Small intestine (tissue), 7 donors: Measurements from ENCODE around the gene SARS1. TPM values are rescaled to one million over a fixed set of nuclear protein-coding genes. Genes with fewer than 3 reads are reported as not detected.

Experiments used
- DNase-seq, 2 donors: peaks; one replicate each; pipeline versions ENCODE4 v3.0.0 to v3.0.0-alpha.2; 2013
- FAIRE-seq: peaks from 2 replicates; lab custom pipeline; 2012; peaks lifted over from hg19 to GRCh38; lab: Jason Lieb, UNC
- H3K27ac ChIP-seq, 3 donors: one replicate each; pipeline ENCODE4 v1.5.1; 2013; ENCODE audit warnings: low read length in 2 of 3, mild to moderate bottlenecking in 2 of 3, control low read depth in 1 of 3, inconsistent platforms in 1 of 3, low read depth in 1 of 3, moderate library complexity in 1 of 3
- H3K27me3 ChIP-seq, 3 donors: one replicate each; pipeline ENCODE4 v1.6.1; 2013; ENCODE audit warnings: low read length in 3 of 3, inconsistent platforms in 1 of 3; ENCODE audit not compliant: control insufficient read depth in 3 of 3, insufficient read depth in 3 of 3
- H3K36me3 ChIP-seq, 3 donors: one replicate each; pipeline ENCODE4 v1.6.1; 2013; ENCODE audit warnings: low read length in 3 of 3, inconsistent platforms in 1 of 3, low read depth in 1 of 3, mild to moderate bottlenecking in 1 of 3, moderate library complexity in 1 of 3; ENCODE audit not compliant: control insufficient read depth in 3 of 3, insufficient read depth in 2 of 3
- H3K4me1 ChIP-seq, 3 donors: one replicate each; pipeline ENCODE4 v1.6.1; 2013; ENCODE audit warnings: low read length in 2 of 3, inconsistent platforms in 1 of 3, low read depth in 1 of 3, mild to moderate bottlenecking in 1 of 3, moderate library complexity in 1 of 3; ENCODE audit not compliant: control insufficient read depth in 3 of 3, insufficient read depth in 2 of 3
- H3K4me3 ChIP-seq, 3 donors: one replicate each; pipeline ENCODE4 v1.5.1; 2013; ENCODE audit warnings: low read length in 3 of 3, control low read depth in 1 of 3, inconsistent platforms in 1 of 3, low read depth in 1 of 3, mild to moderate bottlenecking in 1 of 3, moderate library complexity in 1 of 3
- H3K9me3 ChIP-seq, 2 donors: one replicate each; pipeline ENCODE4 v1.6.1; 2013; ENCODE audit warnings: low read depth in 1 of 2, low read length in 1 of 2; ENCODE audit not compliant: control insufficient read depth in 2 of 2, insufficient read depth in 1 of 2
- WGBS, 3 donors: extraction: QIAGEN DNeasy Blood & Tissue Kit; methylation state at CpG; one replicate each; pipeline ENCODE4 v1.1.7; 2013; 5-methylcytosine and 5-hydroxymethylcytosine counted together
- polyA plus RNA-seq, 4 donors: library from polyadenylated mRNA; stranded (reverse) in 3 of 4; unstranded in 1 of 4; fragments of 200-250 nt in 3 of 4; fragments of 120-200 nt in 1 of 4; gene quantifications; one replicate each; pipeline versions ENCODE4 v1.2.1 to v1.2.3, GENCODE V29; 2013
- donor health status: healthy with polysubstance abuse.
- donor health status: control.
- donor health status: control.
- donor health status: Bipolar disorder and iron deficiency.
- donor health status: healthy.

The SARS1 gene
- polyA plus RNA-seq, 4 donors, result 99.1 to 190 (median 133) TPM

GRCh38 chr1:109239409-109240068 lies 25.8 kb downstream of the SARS1 start:
- peak; percentile 42 to 64 for DNase-seq
- H3K4me3 ChIP-seq, result no peak overlapping the region
- peaks cover 19 to 50% (median 25%) of the 10 kb centered on the region in 3 donors for H3K36me3 ChIP-seq
- FAIRE-seq, result no peak
- H3K27ac ChIP-seq, result no peak overlapping the region
- 48 to 64% (median 61%) methylated on average over 6 of the region's 6 CpGs for WGBS, 3 donors
- H3K27me3 ChIP-seq, result peaks cover 0 to 11% (median 0%) of the 10 kb centered on the region in 3 donors
- peaks cover 0 to 12% (median 0%) of the 10 kb centered on the region in 3 donors for H3K4me1 ChIP-seq
- no peaks in the 10 kb centered on the region for H3K9me3 ChIP-seq

- Histone ChIP-seq H3K9me3 (no peaks in the 10 kb centered on the region), H3K27ac (no peak overlapping the region), H3K27me3 (peaks cover 0 to 11% (median 0%) of the 10 kb centered on the region in 3 donors), H3K36me3 (peaks cover 14 to 45% (median 19%) of the 10 kb centered on the region in 3 donors), H3K4me1 (peaks cover 0 to 12% (median 0%) of the 10 kb centered on the region in 3 donors), H3K4me3 (no peak overlapping the region)
- FAIRE-seq, result no peak
- WGBS, 3 donors, result 29 to 42% (median 41%) methylated on average over 26 of the region's 26 CpGs
- DNase-seq, result peak in 1 of 2 donors; percentile 35
Observed at GRCh38 chr1:109240158-109241152, 26.7 kb downstream of the SARS1 start.

GRCh38 chr1:109241344-109241743 lies 27.6 kb downstream of the SARS1 start:
- no peak overlapping the region for H3K27ac ChIP-seq
- 14 to 32% (median 15%) methylated on average over 6 of the region's 6 CpGs for WGBS, 3 donors
- peaks cover 0 to 12% (median 0%) of the 10 kb centered on the region in 3 donors for H3K4me1 ChIP-seq
- DNase-seq, result no peak
- H3K4me3 ChIP-seq, result no peak overlapping the region
- no peaks in the 10 kb centered on the region for H3K9me3 ChIP-seq
- H3K27me3 ChIP-seq, result peaks cover 0 to 11% (median 0%) of the 10 kb centered on the region in 3 donors
- H3K36me3 ChIP-seq, result peaks cover 9 to 36% (median 14%) of the 10 kb centered on the region in 3 donors
- FAIRE-seq, result no peak

GRCh38 chr1:109241841-109242345 lies 28.2 kb downstream of the SARS1 start:
- FAIRE-seq, result no peak

GRCh38 chr1:109242387-109242786 lies 28.7 kb downstream of the SARS1 start:
- Histone ChIP-seq H3K27ac (no peak overlapping the region), H3K27me3 (peaks cover 0 to 15% (median 0%) of the 10 kb centered on the region in 3 donors), H3K9me3 (no peaks in the 10 kb centered on the region), H3K4me1 (peaks cover 0 to 12% (median 0%) of the 10 kb centered on the region in 3 donors), H3K4me3 (no peak overlapping the region), H3K36me3 (peaks cover 5 to 30% (median 9%) of the 10 kb centered on the region in 3 donors)
- FAIRE-seq (no peak), DNase-seq (no peak)
- 50 to 57% (median 57%) methylated on average over 7 of the region's 7 CpGs for WGBS, 3 donors

More at GRCh38 chr1:109241841-109242345, 28.2 kb downstream of the SARS1 start:
- no peak overlapping the region for H3K27ac ChIP-seq
- peaks cover 0 to 14% (median 0%) of the 10 kb centered on the region in 3 donors for H3K27me3 ChIP-seq
- no peak for DNase-seq
- H3K36me3 ChIP-seq, result peaks cover 9 to 35% (median 9%) of the 10 kb centered on the region in 3 donors
- 18 to 34% (median 20%) methylated on average over 8 of the region's 8 CpGs for WGBS, 3 donors
- no peak overlapping the region for H3K4me3 ChIP-seq
- H3K9me3 ChIP-seq, result no peaks in the 10 kb centered on the region
- peaks cover 0 to 12% (median 0%) of the 10 kb centered on the region in 3 donors for H3K4me1 ChIP-seq

GRCh38 chr1:109243221-109243620 lies 29.5 kb downstream of the SARS1 start:
- WGBS, 3 donors, result 56 to 71% (median 68%) methylated on average over 5 of the region's 5 CpGs
- Histone ChIP-seq H3K27ac (no peak overlapping the region), H3K4me3 (no peak overlapping the region), H3K4me1 (peaks cover 0 to 12% (median 0%) of the 10 kb centered on the region in 3 donors), H3K9me3 (no peaks in the 10 kb centered on the region), H3K36me3 (peaks cover 3 to 22% (median 3%) of the 10 kb centered on the region in 3 donors), H3K27me3 (peaks cover 0 to 15% (median 0%) of the 10 kb centered on the region in 3 donors)
- DNase-seq (no peak), FAIRE-seq (no peak)

GRCh38 chr1:109243860-109244552 lies 30.3 kb downstream of the SARS1 start:
- FAIRE-seq, result no peak

More at GRCh38 chr1:109243860-109244552, 30.3 kb downstream of the SARS1 start:
- Histone ChIP-seq H3K9me3 (no peaks in the 10 kb centered on the region), H3K27ac (no peak overlapping the region), H3K4me3 (no peak overlapping the region), H3K4me1 (peaks cover 0 to 12% (median 0%) of the 10 kb centered on the region in 3 donors), H3K36me3 (peaks cover 0 to 14% (median 2%) of the 10 kb centered on the region in 3 donors), H3K27me3 (peaks cover 0 to 15% (median 0%) of the 10 kb centered on the region in 3 donors)
- WGBS, 3 donors, result 81 to 87% (median 83%) methylated on average over 8 of the region's 8 CpGs
- no peak for DNase-seq
